Measurements from ENCODE around the gene LRFN2.

LRFN2 gene

GRCh38 chr6:40532349-40533000 lies 54.7 kb downstream of the LRFN2 start:
- no peak for DNase-seq (ENCODE audit: low spot score in 2 of 2)
- Histone ChIP-seq H3K4me3 (no peak overlapping the region), H3K27me3 (ENCODE audit: low read depth) (no peaks in the 10 kb centered on the region), H3K4me1 (no peaks in the 10 kb centered on the region), H3K36me3 (replicated peaks) (no peaks in the 10 kb centered on the region), H3K9me3 (no peaks in the 10 kb centered on the region)
- in situ Hi-C loops (cut with MboI; ENCODE audit: low sequenced_read_pairs) = no loop called here

- no peaks in the 10 kb centered on the region for H3K9me3 ChIP-seq
- H3K36me3 ChIP-seq (replicated peaks) = no peaks in the 10 kb centered on the region
- no peak overlapping the region for H3K4me3 ChIP-seq
- H3K27me3 ChIP-seq (ENCODE audit: low read depth) = no peaks in the 10 kb centered on the region
- peaks cover 4% of the 10 kb centered on the region; the same call in 1 of the 2 replicates for H3K4me1 ChIP-seq
- no peak for DNase-seq (ENCODE audit: low spot score in 2 of 2)
- in situ Hi-C loops (cut with MboI; ENCODE audit: low sequenced_read_pairs) = no loop called here
Observed at GRCh38 chr6:40529919-40530318, 57.2 kb downstream of the LRFN2 start.

GRCh38 chr6:40529040-40529439 lies 58.1 kb downstream of the LRFN2 start:
- Histone ChIP-seq H3K4me3 (no peak overlapping the region), H3K9me3 (no peaks in the 10 kb centered on the region), H3K36me3 (replicated peaks) (no peaks in the 10 kb centered on the region), H3K27me3 (ENCODE audit: low read depth) (no peaks in the 10 kb centered on the region), H3K4me1 (peaks cover 6% of the 10 kb centered on the region; the same call in 1 of the 2 replicates)
- no peak for DNase-seq (ENCODE audit: low spot score in 2 of 2)
- in situ Hi-C loops (cut with MboI; ENCODE audit: low sequenced_read_pairs) = no loop called here

- Histone ChIP-seq H3K4me3 (no peak overlapping the region), H3K9me3 (no peaks in the 10 kb centered on the region), H3K27me3 (ENCODE audit: low read depth) (no peaks in the 10 kb centered on the region), H3K36me3 (replicated peaks) (no peaks in the 10 kb centered on the region), H3K4me1 (peaks cover 6% of the 10 kb centered on the region; the same call in 1 of the 2 replicates)
- in situ Hi-C loops (cut with MboI; ENCODE audit: low sequenced_read_pairs) = no loop called here
- DNase-seq (ENCODE audit: low spot score in 2 of 2) = no peak
Observed at GRCh38 chr6:40528051-40528450, 59.1 kb downstream of the LRFN2 start.

GRCh38 chr6:40526036-40526435 lies 61.1 kb downstream of the LRFN2 start:
- DNase-seq (ENCODE audit: low spot score in 2 of 2) = no peak
- in situ Hi-C loops (cut with MboI; ENCODE audit: low sequenced_read_pairs) = no loop called here
- Histone ChIP-seq H3K27me3 (ENCODE audit: low read depth) (no peaks in the 10 kb centered on the region), H3K9me3 (no peaks in the 10 kb centered on the region), H3K4me3 (no peak overlapping the region), H3K4me1 (peaks cover 6% of the 10 kb centered on the region; the same call in 1 of the 2 replicates), H3K36me3 (replicated peaks) (no peaks in the 10 kb centered on the region)

GRCh38 chr6:40524797-40525585 lies 62.2 kb downstream of the LRFN2 start:
- in situ Hi-C loops (cut with MboI; ENCODE audit: low sequenced_read_pairs) = no loop called here
- H3K9me3 ChIP-seq = no peaks in the 10 kb centered on the region
- H3K4me3 ChIP-seq = no peak overlapping the region
- H3K27me3 ChIP-seq (ENCODE audit: low read depth) = no peaks in the 10 kb centered on the region
- H3K36me3 ChIP-seq (replicated peaks) = no peaks in the 10 kb centered on the region
- H3K4me1 ChIP-seq = peaks cover 6% of the 10 kb centered on the region; the same call in 1 of the 2 replicates
- peak in 1 of 2 experiments; percentile 3 for DNase-seq (ENCODE audit: low spot score in 2 of 2)

GRCh38 chr6:40523505-40524172 lies 63.5 kb downstream of the LRFN2 start:
- Histone ChIP-seq H3K4me3 (no peak overlapping the region), H3K4me1 (peaks cover 6% of the 10 kb centered on the region; the same call in 1 of the 2 replicates), H3K27me3 (ENCODE audit: low read depth) (no peaks in the 10 kb centered on the region), H3K36me3 (replicated peaks) (no peaks in the 10 kb centered on the region), H3K9me3 (no peaks in the 10 kb centered on the region)
- in situ Hi-C loops (cut with MboI; ENCODE audit: low sequenced_read_pairs) = no loop called here
- DNase-seq (ENCODE audit: low spot score in 2 of 2) = no peak

GRCh38 chr6:40521496-40521895 lies 65.7 kb downstream of the LRFN2 start:
- Histone ChIP-seq H3K4me3 (no peak overlapping the region), H3K36me3 (replicated peaks) (no peaks in the 10 kb centered on the region), H3K27me3 (ENCODE audit: low read depth) (no peaks in the 10 kb centered on the region), H3K4me1 (peaks cover 6% of the 10 kb centered on the region; the same call in 1 of the 2 replicates), H3K9me3 (no peaks in the 10 kb centered on the region)
- in situ Hi-C loops (cut with MboI; ENCODE audit: low sequenced_read_pairs) = no loop called here
- no peak for DNase-seq (ENCODE audit: low spot score in 2 of 2)

- in situ Hi-C loops (cut with MboI; ENCODE audit: low sequenced_read_pairs) = no loop called here
- DNase-seq (ENCODE audit: low spot score in 2 of 2) = no peak
- no peak overlapping the region for H3K4me3 ChIP-seq
Observed at GRCh38 chr6:40520678-40521077, 66.5 kb downstream of the LRFN2 start.

GRCh38 chr6:40520084-40520483 lies 67.1 kb downstream of the LRFN2 start:
- H3K4me3 ChIP-seq = no peak overlapping the region
- no peaks in the 10 kb centered on the region for H3K36me3 ChIP-seq (replicated peaks)
- no peak for DNase-seq (ENCODE audit: low spot score in 2 of 2)
- H3K4me1 ChIP-seq = peaks cover 4% of the 10 kb centered on the region; the same call in 1 of the 2 replicates
- H3K9me3 ChIP-seq = no peaks in the 10 kb centered on the region
- in situ Hi-C loops (cut with MboI; ENCODE audit: low sequenced_read_pairs) = no loop called here
- no peaks in the 10 kb centered on the region for H3K27me3 ChIP-seq (ENCODE audit: low read depth)

More at GRCh38 chr6:40520678-40521077, 66.5 kb downstream of the LRFN2 start:
- H3K36me3 ChIP-seq (replicated peaks) = no peaks in the 10 kb centered on the region
- no peaks in the 10 kb centered on the region for H3K27me3 ChIP-seq (ENCODE audit: low read depth)
- H3K9me3 ChIP-seq = no peaks in the 10 kb centered on the region
- peaks cover 6% of the 10 kb centered on the region; the same call in 1 of the 2 replicates for H3K4me1 ChIP-seq

- no peak for DNase-seq (ENCODE audit: low spot score in 2 of 2)
- H3K4me3 ChIP-seq = no peak overlapping the region
- H3K4me1 ChIP-seq = no peaks in the 10 kb centered on the region
- no peaks in the 10 kb centered on the region for H3K27me3 ChIP-seq (ENCODE audit: low read depth)
- no peaks in the 10 kb centered on the region for H3K36me3 ChIP-seq (replicated peaks)
- no peaks in the 10 kb centered on the region for H3K9me3 ChIP-seq
- in situ Hi-C loops (cut with MboI; ENCODE audit: low sequenced_read_pairs) = no loop called here
Observed at GRCh38 chr6:40517654-40518053, 69.5 kb downstream of the LRFN2 start.

GRCh38 chr6:40516429-40516828 lies 70.7 kb downstream of the LRFN2 start:
- Histone ChIP-seq H3K36me3 (replicated peaks) (no peaks in the 10 kb centered on the region), H3K4me3 (no peak overlapping the region), H3K9me3 (no peaks in the 10 kb centered on the region), H3K27me3 (ENCODE audit: low read depth) (no peaks in the 10 kb centered on the region), H3K4me1 (no peaks in the 10 kb centered on the region)
- in situ Hi-C loops (cut with MboI; ENCODE audit: low sequenced_read_pairs) = no loop called here
- no peak for DNase-seq (ENCODE audit: low spot score in 2 of 2)

- DNase-seq (ENCODE audit: low spot score in 2 of 2) = no peak
- H3K36me3 ChIP-seq (replicated peaks) = no peaks in the 10 kb centered on the region
- in situ Hi-C loops (cut with MboI; ENCODE audit: low sequenced_read_pairs) = no loop called here
- no peaks in the 10 kb centered on the region for H3K27me3 ChIP-seq (ENCODE audit: low read depth)
- H3K4me1 ChIP-seq = no peaks in the 10 kb centered on the region
- no peak overlapping the region for H3K4me3 ChIP-seq
- no peaks in the 10 kb centered on the region for H3K9me3 ChIP-seq
Observed at GRCh38 chr6:40512340-40512739, 74.8 kb downstream of the LRFN2 start.

- Histone ChIP-seq H3K27me3 (ENCODE audit: low read depth) (no peaks in the 10 kb centered on the region), H3K9me3 (no peaks in the 10 kb centered on the region), H3K4me1 (no peaks in the 10 kb centered on the region), H3K4me3 (no peak overlapping the region), H3K36me3 (replicated peaks) (no peaks in the 10 kb centered on the region)
- DNase-seq (ENCODE audit: low spot score in 2 of 2) = no peak
- in situ Hi-C loops (cut with MboI; ENCODE audit: low sequenced_read_pairs) = no loop called here
Observed at GRCh38 chr6:40511884-40512283, 75.3 kb downstream of the LRFN2 start.

Measured in HAP-1 (cell line).